HEK293 (cell line): ENCODE data around the gene P2RX1.

ENCODE experiments used
- YY1 ChIP-seq: fragments of 450-650 bp; formaldehyde crosslinking; IDR thresholded peaks from 2 replicates; pipeline ENCODE4 v1.5.1; 2018; ENCODE audit warnings: missing biosample characterization, missing genetic modification characterization
- ZNF549 ChIP-seq: fragments of 450-650 bp; IDR thresholded peaks from 2 replicates; pipeline ENCODE4 v1.5.1; 2018; ENCODE audit warnings: missing biosample characterization, missing genetic modification characterization, mild to moderate bottlenecking, inconsistent platforms, moderate library complexity
- ZNF830 ChIP-seq: fragments of 450-650 bp; IDR thresholded peaks from 2 replicates; pipeline ENCODE4 v1.5.0; 2018; ENCODE audit warnings: missing biosample characterization, missing genetic modification characterization, low read depth, mild to moderate bottlenecking, moderate library complexity
- TF ChIP-seq, protein P1 (sequence below): fragments of 450-650 bp; formaldehyde crosslinking; IDR thresholded peaks from 2 replicates; pipeline ENCODE4 v1.5.1; 2016; ENCODE audit warnings: missing biosample characterization, missing genetic modification characterization

GRCh38 chr17:3918372-3919122 lies 2.3 kb upstream of the P2RX1 start:
- TF ChIP-seq, protein P1, sequence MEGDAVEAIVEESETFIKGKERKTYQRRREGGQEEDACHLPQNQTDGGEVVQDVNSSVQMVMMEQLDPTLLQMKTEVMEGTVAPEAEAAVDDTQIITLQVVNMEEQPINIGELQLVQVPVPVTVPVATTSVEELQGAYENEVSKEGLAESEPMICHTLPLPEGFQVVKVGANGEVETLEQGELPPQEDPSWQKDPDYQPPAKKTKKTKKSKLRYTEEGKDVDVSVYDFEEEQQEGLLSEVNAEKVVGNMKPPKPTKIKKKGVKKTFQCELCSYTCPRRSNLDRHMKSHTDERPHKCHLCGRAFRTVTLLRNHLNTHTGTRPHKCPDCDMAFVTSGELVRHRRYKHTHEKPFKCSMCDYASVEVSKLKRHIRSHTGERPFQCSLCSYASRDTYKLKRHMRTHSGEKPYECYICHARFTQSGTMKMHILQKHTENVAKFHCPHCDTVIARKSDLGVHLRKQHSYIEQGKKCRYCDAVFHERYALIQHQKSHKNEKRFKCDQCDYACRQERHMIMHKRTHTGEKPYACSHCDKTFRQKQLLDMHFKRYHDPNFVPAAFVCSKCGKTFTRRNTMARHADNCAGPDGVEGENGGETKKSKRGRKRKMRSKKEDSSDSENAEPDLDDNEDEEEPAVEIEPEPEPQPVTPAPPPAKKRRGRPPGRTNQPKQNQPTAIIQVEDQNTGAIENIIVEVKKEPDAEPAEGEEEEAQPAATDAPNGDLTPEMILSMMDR (tag by site-specific recombination) = no peak
- no peak for TF ChIP-seq ZNF830 (tag by site-specific recombination)
- TF ChIP-seq ZNF549 (tag by site-specific recombination) = no peak
- no peak for TF ChIP-seq YY1
